Amniotic epithelial cell (primary cell): ENCODE results near the gene PTPRO.

Experiments
- DNase-seq: peaks from one replicate; pipeline ENCODE4 v3.0.0-alpha.2; 2010; ENCODE audit warnings: low read depth

The PTPRO gene

DNA sequence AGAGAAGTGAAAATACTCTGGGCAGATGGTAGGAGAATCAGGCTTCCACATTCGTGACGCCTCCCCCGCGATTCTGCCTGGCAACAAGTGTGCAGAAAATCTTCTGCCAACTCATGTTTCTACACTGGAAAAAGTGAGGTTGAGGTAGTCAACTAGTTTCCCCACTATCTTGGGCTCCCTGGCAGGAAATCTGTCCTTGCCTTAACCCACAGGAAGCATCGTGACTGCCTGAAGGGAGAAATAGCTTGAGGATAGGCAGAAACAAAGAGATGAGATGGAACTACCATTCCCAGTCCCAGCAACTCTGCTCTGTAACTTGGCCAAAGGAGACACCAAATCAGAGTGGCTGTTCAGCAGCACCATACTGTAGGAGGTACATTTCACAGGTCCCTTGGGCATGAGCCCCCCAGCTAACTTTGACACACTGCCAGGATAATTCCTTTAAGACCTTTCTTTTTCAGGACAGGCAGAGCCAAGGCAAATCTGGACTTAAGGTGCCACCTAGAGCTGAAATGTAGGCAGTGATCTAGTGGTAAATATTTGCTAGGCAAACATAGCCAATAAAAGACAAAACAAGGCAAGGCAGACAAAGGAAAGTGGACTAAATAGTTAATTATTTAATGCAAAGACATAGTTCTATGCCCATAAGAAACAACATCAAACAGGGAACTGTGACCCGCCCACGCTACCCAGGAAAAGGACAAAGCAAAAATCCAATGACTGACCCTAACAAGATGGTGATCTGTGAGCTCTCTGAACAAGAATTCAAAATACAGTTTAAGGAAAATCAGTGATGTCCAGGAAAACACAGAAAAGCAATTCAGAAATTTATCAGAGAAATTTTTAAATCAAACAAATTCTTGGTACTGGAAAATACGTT is 205.1 kb downstream of the PTPRO start:
- DNase-seq = peak; percentile 61

DNA sequence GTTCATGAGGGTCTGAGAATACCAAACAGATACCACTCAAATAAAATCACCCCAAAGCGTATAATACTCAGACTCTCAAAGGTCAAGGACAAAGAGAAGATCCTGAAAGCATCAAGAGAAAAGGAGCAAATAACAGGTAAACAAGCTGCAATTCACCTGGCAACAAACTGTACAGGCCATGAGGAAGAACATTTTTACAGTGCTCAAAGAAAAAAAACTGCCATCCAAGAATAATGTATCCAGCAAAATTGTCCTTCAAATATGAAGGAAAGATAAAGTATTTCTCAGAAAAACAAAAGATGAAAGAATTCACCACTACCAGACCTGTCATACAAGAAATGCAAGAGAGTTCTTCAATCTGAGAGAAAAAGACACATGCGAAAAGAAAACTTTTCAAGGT is 206.4 kb downstream of the PTPRO start:
- no peak for DNase-seq

DNA sequence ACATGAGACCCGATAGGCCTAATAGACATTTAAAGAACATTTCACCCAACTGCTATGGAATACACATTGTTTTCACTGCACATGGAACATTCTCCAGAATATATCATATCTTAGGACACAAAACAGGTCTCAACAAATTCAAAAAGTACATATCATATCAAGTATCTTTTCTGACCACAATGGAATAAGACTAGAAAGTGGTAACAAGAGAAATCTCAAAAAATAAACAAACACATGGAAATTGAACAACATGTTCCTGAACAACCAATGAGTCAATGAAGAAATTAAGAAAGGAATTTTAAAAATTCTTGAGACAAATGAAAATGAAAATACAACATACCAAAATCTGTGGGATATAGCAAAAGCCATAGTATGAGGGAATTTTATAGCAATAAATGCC is 208.1 kb downstream of the PTPRO start:
- DNase-seq = peak; percentile 82

DNA sequence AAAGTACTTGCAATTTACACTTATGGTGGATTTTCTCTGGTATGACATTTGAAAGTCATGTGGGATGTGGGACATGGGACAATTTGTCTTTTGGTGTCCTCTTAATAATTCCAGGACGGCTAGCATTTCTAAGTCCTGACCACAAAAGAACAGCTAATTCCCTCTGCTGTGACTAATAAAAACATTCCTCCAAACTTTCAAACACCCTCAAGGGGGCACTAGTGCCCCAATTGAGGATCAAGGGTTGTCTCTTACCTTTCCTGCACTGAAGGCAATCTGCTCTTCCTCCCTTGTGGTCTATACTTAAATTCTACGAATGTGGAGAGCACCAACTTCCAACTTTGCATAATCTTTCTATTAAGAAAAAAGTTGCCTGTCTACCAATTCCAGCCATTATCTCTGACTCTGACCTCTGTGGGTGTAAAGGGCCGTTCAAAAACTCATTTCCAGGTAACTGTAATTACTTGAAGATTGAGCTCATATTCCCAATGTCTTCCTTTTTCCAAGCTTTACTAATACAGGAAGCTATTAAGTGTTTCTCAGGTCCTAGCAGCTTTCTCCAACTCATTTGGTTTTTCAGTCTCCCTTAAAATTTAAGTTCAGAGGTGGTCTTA is 210.2 kb downstream of the PTPRO start:
- DNase-seq = peak; percentile 91

DNA sequence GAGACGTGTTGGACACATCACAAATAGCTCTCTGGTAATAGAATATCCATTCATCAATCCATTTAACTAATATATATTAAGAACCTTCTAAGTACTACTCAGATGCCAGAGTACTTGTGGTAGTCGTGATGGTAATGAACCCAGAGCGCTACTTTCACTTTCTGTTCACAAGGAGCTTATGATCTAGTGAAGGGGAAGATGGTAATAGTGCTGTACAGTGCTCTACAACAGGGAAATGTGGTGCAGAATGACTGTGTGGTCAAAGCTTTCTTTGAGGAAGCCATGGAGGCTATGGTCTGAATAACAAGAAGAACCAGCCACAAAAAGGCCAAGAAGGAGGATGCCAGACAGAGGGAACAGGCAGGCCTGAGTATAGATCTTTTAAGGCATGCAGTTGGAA is 212.0 kb downstream of the PTPRO start:
- peak; percentile 58 for DNase-seq

DNA sequence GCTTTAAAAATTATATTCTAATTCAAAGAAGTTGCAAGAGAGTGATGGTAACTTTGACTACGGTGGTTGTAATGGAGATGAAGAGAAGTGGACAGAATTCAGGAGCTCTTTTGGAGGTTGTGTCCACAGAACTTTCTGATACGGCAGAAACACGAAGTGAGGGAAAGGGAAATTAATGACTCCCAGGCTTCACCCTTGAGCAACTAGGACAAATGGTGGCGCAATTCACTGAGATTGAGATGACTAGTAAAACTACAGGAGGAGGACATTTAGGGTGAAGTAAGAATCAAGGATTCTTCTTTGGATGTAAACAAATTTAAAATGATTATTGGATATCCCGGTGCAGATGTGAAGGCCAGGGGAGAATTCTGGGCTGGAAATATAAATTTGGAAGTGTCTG is 212.6 kb downstream of the PTPRO start:
- DNase-seq = peak; percentile 87

DNA sequence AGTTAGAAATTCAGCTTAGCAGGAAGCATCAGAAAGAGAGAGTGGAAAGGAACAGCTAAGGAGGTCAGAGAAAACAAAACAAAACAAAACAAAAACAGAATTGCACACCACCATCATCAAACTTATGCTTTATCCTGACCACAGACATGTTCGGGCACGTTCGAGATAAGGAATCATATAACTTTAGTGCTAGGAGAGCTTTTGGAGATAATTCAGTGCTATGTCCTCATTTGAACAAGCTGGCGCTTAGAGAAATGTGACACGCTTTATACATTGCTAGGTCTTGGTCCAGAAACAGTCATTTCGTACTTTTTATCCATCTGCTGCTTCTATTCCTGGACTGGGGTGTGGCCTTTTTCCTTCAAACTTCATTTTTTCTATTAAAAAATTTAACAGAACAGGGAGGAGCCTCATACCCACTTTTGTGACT is 213.1 kb downstream of the PTPRO start:
- peak; percentile 64 for DNase-seq

DNA sequence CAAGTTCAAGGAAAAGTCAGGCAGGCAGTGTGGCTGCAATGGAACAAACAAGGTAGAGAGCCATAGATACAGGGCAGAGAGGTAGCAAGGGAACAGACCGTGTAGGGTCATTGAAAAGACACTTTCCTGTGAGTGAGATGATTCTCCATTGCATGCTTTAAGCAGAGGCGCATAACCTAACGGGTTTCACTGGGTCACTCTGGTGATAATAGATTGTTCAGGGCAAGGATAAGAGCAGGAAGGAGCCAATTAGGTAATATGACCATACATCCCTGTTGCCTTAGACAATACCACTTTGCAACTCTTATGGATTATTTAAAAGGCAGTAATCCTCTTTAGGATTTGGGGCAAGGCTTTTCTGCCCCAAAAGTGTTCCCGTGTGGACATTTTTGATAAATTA is 214.1 kb downstream of the PTPRO start:
- DNase-seq = no peak

DNA sequence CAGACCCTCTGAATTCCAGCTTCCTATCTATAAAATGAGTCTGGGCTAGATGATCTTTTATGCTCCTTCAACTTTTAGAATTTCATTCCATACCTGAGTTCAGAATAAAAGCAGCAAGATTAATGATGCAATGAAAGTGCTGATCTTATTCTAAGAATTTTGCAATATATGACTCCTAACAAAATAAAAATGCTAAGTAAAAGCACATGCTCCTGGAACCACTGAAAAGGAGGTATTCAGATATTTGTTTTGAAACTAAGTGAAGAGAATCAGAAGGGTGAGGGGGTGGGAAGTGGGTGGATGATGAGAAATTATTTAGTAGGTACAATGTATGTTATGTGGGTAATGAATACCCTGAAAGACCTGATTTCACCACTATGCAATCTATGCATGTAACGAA is 216.6 kb downstream of the PTPRO start:
- DNase-seq = peak; percentile 30

DNA sequence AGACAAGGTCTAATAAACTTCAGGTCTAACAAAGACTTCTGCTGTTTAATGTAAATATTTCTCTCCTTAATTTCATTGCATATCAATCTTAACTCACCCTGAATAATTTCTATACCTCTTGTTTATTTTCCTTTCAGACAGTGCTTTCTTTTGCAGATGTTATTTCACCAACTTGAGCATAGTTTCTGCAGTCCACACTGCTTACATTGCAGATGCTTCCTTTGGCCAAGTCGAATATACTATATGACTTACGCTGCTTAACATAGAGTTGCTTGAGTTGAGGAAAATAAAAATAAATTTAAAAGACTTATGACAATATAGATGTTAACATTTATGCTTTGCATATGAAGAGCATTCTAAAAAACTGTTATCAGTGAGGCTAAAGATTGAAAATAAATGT is 217.7 kb downstream of the PTPRO start:
- DNase-seq = no peak

DNA sequence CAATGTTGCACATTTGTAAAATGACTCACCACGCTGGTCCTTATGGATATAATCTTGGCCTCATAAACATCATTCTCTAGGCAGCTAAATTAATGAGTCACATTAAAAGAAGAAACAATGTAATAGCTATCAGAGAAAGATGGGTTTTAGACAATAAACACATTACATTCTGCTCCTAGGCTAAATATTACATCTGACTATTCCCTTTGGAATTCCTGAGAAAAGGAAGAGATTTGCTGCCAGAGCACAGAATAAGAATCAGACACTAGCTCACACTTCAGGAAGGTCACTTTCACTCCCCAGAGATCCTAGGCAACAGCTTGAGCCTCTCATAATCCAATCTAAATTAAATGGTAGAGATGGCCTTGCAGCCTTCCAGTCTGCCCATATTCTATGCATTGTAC is 218.2 kb downstream of the PTPRO start:
- DNase-seq = peak; percentile 83

DNA sequence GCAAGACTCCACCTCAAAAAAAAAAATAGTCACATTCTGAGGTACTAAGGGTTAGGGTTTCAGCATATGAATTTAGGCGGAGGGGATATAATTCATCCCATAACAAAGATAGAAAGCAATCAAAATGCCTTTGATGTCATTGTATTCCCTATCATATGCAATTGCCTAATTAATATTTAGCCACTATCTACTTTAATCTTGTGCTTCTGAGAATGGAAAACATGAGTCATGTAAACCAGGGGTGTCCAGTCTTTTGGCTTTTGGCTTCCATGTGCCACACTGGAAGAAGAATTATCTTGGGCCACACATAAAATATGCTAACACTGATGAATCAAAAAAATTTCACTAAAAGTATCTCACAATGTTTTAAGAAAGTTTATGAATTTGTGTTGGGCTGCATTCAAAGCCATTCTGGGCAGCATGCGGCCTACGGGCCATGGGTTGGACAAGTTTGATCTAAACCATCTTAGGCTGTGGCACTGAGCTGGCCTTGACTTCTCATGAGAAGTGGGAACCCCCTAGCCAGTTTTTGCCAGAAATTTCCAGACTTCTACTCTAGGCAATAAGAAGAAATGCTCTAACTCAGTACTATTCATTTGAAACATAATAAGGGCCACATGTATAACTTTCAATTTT is 219.8 kb downstream of the PTPRO start:
- no peak for DNase-seq

DNA sequence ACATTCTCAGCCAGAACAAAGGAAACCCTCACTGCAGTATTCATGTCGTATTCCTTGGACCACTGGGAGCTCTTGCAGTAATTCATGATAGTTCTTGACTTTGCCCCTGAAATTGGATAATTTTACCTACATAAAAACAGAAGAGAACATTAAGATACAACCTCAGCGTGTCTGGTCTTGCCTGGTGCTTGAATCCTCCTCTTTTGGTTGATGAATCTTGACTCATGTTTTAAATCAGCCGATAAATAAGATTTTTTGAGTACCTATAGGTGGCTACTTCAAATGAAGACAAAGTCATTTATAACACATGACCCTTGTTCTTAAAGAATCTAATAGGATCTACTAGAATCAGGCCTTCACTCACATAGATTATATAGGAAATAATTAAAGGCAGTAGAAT is 221.0 kb downstream of the PTPRO start:
- DNase-seq = no peak

DNA sequence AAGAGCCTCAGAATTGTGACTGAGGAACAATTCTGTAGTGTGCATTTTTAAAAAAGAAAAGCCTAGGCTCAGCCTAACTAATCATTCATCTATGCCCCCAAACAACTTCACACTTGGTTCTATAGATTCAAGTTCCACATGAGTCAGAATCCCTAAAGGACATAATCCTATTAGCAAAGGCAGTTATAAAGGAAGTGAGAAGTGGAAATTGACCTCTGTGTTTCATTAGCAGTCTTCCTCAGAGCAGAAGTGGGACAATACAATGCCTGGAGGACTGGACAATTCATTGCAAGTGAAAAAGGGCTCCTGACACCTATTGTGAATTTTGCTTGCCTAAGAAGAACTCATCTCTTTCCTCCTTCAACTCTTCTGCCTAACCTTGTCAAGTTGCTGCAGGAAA is 222.3 kb downstream of the PTPRO start:
- DNase-seq = no peak

DNA sequence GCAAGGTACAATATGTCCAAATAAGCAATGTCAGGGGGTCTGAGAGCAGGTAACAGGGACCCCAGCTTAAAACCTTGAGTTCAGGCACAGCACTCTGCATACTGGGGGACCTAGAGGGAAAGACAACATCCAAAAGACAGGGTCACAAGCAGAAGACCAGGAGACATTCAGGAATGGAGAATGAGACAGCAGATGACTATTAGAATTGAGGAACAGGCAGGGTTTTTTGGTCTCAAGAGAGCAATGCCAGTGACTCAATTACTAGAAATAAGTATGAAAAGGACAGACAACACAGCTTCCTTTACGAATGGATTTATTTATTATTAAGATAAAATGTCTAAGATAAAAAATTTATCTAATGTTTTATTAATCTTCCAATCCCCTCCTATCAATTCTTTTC is 223.0 kb downstream of the PTPRO start:
- no peak for DNase-seq

DNA sequence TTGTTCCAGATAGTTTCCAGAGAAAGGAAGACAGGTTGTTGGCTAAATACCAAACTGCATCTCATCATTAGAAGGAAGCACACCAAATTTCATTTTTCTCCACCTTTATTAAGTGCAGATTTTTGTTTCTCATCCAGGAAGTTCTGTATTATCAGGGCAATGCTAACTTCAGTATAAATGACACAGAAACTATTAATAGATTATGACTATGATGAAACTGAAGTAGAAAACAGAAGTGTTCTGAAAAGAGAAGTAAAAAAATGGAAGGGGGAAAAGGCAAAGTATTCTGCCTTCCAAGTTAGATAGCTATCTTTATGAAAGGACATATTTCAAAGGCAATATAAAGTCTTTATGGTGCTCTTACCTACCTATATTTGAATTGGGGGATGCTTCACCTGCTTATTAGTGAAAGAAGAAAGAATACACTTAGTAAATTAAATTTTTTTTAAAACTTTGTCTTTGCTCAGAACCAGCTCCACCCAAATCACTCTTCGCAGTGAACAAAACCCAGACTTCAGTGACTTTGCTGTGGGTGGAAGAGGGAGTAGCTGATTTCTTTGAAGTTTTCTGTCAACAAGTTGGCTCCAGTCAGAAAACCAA is 223.9 kb downstream of the PTPRO start:
- no peak for DNase-seq

DNA sequence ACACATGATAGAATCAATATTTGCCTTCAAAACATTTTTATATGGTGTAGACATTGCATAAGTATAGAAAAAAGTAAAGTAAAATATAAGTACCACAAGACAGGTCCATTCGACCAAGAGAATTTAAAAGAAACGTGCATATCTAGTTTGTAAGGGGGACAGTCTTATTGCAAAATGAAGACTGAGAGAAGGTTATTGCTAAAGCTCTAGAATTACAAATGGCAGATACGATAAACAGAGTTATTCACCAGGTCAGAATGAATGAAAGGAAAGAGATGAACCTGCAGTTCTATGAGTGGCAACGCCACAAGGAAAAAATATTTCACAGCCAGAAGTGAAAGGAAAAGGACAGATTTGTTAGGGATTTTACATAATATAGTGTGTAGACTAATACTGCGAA is 224.8 kb downstream of the PTPRO start:
- no peak for DNase-seq

DNA sequence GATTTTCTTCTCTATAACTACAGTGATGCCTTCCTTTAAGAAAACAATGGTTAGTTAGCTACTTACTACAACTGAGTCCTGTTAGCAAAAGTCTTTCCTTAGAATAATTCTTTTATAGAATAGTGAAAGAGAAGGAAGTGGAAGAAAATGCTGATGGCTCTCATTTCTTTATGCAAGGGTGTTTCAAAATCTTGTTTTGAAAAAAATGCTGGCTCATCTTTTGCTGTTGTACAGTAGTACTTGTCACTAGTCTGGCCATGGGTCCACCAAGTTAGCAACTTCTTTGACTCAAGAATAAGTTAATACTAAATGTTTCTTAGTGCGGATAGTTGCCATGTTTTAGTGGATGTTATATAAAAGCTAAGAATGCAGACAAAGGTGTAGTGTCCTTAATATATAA is 225.4 kb downstream of the PTPRO start:
- no peak for DNase-seq

DNA sequence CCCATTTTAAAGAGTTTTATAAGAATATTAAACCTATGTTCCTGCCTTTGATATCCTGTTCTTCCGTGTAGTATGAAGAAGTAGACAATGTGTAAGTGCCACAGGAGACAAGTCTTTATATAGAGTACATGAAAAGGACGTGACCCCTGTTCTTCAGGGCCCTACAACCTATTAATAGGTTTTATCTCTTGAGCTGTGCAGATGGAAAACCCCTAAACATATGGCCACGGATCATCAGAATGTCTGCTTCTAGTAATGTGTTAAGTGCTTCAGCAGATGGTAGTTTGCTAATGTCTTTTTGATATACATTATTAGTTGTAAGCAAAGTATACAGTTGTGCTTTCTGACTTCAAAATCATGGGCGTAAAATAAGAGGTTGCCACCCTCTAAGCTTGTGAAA is 228.5 kb downstream of the PTPRO start:
- no peak for DNase-seq

DNA sequence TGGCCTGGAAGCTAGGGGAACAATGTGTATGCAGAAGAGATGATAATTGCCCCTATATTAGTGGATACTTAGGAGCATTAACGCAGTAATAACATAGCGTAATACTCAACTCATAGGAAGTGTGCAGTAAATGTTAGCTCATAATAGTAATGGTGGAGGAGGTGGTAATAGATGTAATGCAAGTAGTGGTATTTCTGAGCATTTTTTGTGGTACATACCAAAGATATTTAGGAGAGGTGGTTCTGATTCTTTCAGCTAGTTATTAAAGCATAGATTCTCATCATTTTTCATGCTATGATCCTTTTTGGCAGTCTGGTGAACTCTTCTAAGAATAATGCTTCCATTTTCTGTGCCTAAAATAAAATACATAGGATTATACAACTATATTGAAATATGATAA is 233.1 kb downstream of the PTPRO start:
- DNase-seq = no peak

DNA sequence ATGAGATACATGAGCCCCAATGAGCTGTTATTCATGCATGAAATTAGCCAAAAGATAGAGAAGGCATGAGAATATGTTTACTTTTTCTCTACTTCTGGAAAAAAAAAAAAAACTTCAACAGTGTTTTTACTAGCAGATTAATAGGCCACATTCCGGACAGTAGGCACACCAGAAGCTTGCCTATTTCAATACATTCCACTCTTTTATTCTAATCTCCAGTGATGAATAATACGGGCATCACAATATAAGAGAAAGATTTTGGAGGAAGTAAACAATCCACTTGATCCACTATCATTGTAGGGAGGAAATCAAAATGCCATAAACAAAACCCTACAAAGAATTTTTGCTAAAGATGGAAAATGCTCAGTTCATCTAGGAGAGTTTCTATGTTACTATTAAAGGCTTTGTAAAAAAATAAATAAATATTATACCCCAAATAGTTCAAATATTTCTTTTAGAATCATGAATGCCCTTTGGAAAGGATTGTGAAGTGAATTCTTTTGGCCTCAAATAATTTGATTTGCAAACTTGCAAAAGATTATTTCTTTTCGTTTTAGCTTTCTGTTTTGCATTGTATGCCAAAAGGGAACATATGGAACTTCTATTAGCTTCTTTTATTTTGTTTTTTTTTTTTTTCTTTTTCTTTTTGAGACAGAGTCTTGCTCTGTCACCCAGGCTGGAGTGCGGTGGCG is 234.2 kb downstream of the PTPRO start:
- peak; percentile 29 for DNase-seq

DNA sequence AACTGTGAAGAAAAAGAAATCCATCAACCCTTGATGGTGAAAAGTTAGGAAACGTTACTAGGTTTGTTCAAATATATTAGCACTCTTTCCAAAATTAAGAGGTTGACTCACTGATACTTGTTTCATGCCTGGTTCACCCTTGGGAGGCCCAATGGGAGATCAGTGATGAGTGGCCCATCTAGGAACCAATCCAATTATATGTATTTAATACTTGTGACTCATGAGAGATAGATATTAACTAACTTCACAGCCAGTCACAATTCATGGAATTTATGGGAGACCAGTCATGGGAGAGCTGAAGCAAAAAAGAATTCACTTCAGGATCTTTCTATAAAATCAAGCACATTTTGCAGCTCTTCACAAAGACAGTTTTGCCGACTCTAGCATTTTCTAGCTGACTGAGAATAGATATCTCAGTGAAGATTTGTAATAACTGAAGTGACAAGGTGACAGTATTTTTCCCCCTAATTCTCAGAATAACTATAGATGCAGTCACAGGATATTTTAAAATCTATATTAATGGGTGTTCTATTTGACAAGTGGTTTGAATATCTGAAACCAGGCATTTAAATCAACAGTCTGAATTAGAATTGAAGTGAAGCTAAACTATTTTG is 236.7 kb downstream of the PTPRO start:
- peak; percentile 71 for DNase-seq
